GM12878 (cell line): ENCODE results near the gene FAM222B. TPM values are rescaled to one million over a fixed set of nuclear protein-coding genes. Genes with fewer than 3 reads are reported as not detected.
A peak's percentile ranks its signal among the peaks of the same experiment; 100 is the strongest.

Experiments
- BCLAF1 ChIP-seq: fragments of 450-650 bp; IDR thresholded peaks from 2 replicates; pipeline ENCODE4 v1.6.1; 2017; ENCODE audit warnings: antibody characterized with exemption, mild to moderate bottlenecking, moderate library complexity
- CEBPB ChIP-seq, 2 experiments: fragments of 150-350 bp in 1 of 2; IDR thresholded peaks; 2 replicates each; pipeline ENCODE4 v1.6.1; 2012 to 2014; ENCODE audit warnings: low read depth in 2 of 2, low read length in 2 of 2, borderline replicate concordance in 1 of 2, inconsistent platforms in 1 of 2
- CREM ChIP-seq: IDR thresholded peaks from 2 replicates; pipeline ENCODE4 v1.6.1; 2014; ENCODE audit warnings: antibody characterized with exemption, low read depth
- E2F8 ChIP-seq: fragments of 450-650 bp; IDR thresholded peaks from 2 replicates; pipeline ENCODE4 v1.6.1; 2018; ENCODE audit warnings: mild to moderate bottlenecking, low read depth, moderate library complexity; ENCODE audit not compliant: partially characterized antibody
- EED ChIP-seq: sonication (generic); IDR thresholded peaks from 2 replicates; pipeline ENCODE4 v1.6.1; 2016; ENCODE audit warnings: antibody characterized with exemption, low read depth
- ETV6 ChIP-seq, 2 experiments: fragments of 450-650 bp in 1 of 2; IDR thresholded peaks in 1 of 2; conservative IDR thresholded peaks in 1 of 2; 2 replicates each; pipeline ENCODE4 v1.6.1; 2014; ENCODE audit warnings: antibody characterized with exemption in 1 of 2, borderline replicate concordance in 1 of 2, low read depth in 1 of 2, mild to moderate bottlenecking in 1 of 2, moderate library complexity in 1 of 2
- FOXM1 ChIP-seq: IDR thresholded peaks from 2 replicates; pipeline ENCODE4 v1.6.1; 2012; ENCODE audit warnings: low read depth, mild to moderate bottlenecking, inconsistent platforms, low read length, moderate library complexity
- GATAD2B ChIP-seq: fragments of 450-650 bp; conservative IDR thresholded peaks from 2 replicates; pipeline ENCODE4 v1.6.1; 2017; ENCODE audit warnings: low read depth, mild to moderate bottlenecking, moderate library complexity
- HSF1 ChIP-seq: fragments of 150-350 bp; IDR thresholded peaks from 2 replicates; pipeline ENCODE4 v1.6.1; 2014; ENCODE audit warnings: mild to moderate bottlenecking, low read depth, low read length
- IKZF2 ChIP-seq, 2 experiments: fragments of 450-650 bp; IDR thresholded peaks; 2 replicates each; pipeline ENCODE4 v1.6.1; 2017; ENCODE audit warnings: mild to moderate bottlenecking in 2 of 2, moderate library complexity in 2 of 2
- IRF4 ChIP-seq: IDR thresholded peaks from 2 replicates; pipeline ENCODE4 v1.6.1; 2011; ENCODE audit warnings: low read depth, low read length
- JUNB ChIP-seq: IDR thresholded peaks from 2 replicates; pipeline ENCODE4 v1.6.1; 2016; ENCODE audit warnings: antibody characterized with exemption, mild to moderate bottlenecking
- NFYB ChIP-seq: IDR thresholded peaks from 2 replicates; pipeline ENCODE4 v1.6.1; 2011; ENCODE audit warnings: low read depth, mild to moderate bottlenecking, low read length, improper control_type of control experiment, moderate library complexity; ENCODE audit not compliant: insufficient read depth
- PAX8 ChIP-seq: fragments of 450-650 bp; IDR thresholded peaks from 2 replicates; pipeline ENCODE4 v1.6.1; 2017; ENCODE audit warnings: mild to moderate bottlenecking, moderate library complexity
- RBBP5 ChIP-seq: fragments of 200-600 bp; sonication (generic); conservative IDR thresholded peaks from 2 replicates; pipeline ENCODE4 v1.6.1; 2016
- RELB ChIP-seq: fragments of 450-650 bp; IDR thresholded peaks from 2 replicates; pipeline ENCODE4 v1.6.1; 2017; ENCODE audit warnings: low read depth, mild to moderate bottlenecking, moderate library complexity
- SMAD1 ChIP-seq: fragments of 450-650 bp; IDR thresholded peaks from 2 replicates; pipeline ENCODE4 v1.6.1; 2018; ENCODE audit warnings: mild to moderate bottlenecking, low read depth; ENCODE audit not compliant: partially characterized antibody
- SMARCA5 ChIP-seq: fragments of 450-650 bp; IDR thresholded peaks from 2 replicates; pipeline ENCODE4 v1.6.1; 2017; ENCODE audit warnings: mild to moderate bottlenecking
- SREBF1 ChIP-seq: IDR thresholded peaks from 2 replicates; pipeline ENCODE4 v1.6.1; 2012; ENCODE audit warnings: mild to moderate bottlenecking, low read length
- SREBF2 ChIP-seq: IDR thresholded peaks from 2 replicates; pipeline ENCODE4 v1.6.1; 2012; ENCODE audit warnings: mild to moderate bottlenecking, low read length
- TARDBP ChIP-seq: IDR thresholded peaks from 2 replicates; pipeline ENCODE4 v1.6.1; 2016; ENCODE audit warnings: borderline replicate concordance
- ZZZ3 ChIP-seq: IDR thresholded peaks from 2 replicates; pipeline ENCODE4 v1.6.1; 2011; ENCODE audit warnings: low read depth; ENCODE audit not compliant: control insufficient read depth, insufficient read length
- polyA plus RNA-seq, 11 experiments: library from polyadenylated mRNA; depleted of rRNA in 4 of 11; unstranded in 6 of 11; stranded (reverse) in 5 of 11; fragments of >200 nt; fragmentation: Nextera tagmentation in 4 of 11; fragmentation: Illumina TruSeq in 1 of 11; extraction: Ambion mirVana in 4 of 11; extraction: Trizol in 1 of 11; gene quantifications; 1 replicate in 1 of 11; 2 replicates in 10 of 11; pipeline versions ENCODE4 v1.2.1 to v1.2.3, GENCODE V29; 2011 to 2016; ENCODE audit warnings: inconsistent platforms in 2 of 11, missing spikeins in 2 of 11, low read depth in 1 of 11
- total RNA-seq, 4 experiments: library from RNA; depleted of rRNA in 3 of 4; stranded (reverse); fragments of >200 nt in 3 of 4; fragmentation: Illumina TruSeq in 1 of 4; extraction: Trizol in 1 of 4; gene quantifications; 2 replicates each; pipeline versions ENCODE4 v1.2.1 to v1.2.3, GENCODE V29; 2013 to 2021

The FAM222B gene
- total and polyA plus RNA-seq, 10 of the 15 experiments (the other 5 are each of a cell fraction or from before 2014, with no cell fraction given), result 2.8 to 18.3 (median 6.4) TPM

GRCh38 chr17:28738680-28739384 is 103.8 kb downstream of the FAM222B start (continued):
- TF ChIP-seq BCLAF1 (no peak), IRF4 (0 out of 2 replicates have a peak, but pooled peaks have one; percentile 13), TARDBP (no peak), RBBP5 (no peak), SMARCA5 (no peak), GATAD2B (no peak), SREBF2 (no peak), EED (peak; percentile 95), CEBPB (IDR thresholded peaks at IDR 0.05; ENCODE audit: borderline replicate concordance in 1 of 2, low read depth in 2 of 2, low read length in 2 of 2) (no peak), IKZF2 (IDR thresholded peaks at IDR 0.05) (peak; percentile 88 to 90), ZZZ3 (no peak), SREBF1 (no peak), JUNB (peak; percentile 43), NFYB (no peak), HSF1 (no peak), FOXM1 (no peak), E2F8 (no peak), RELB (peak; percentile 84), CREM (peak; percentile 79), ETV6 (conservative IDR thresholded peaks at IDR 0.05 in 1 of 2, IDR thresholded peaks at IDR 0.05 in 1 of 2; ENCODE audit: borderline replicate concordance in 1 of 2, low read depth in 1 of 2) (peak in 1 of 2 experiments; percentile 63; a peak in 2 of 4 replicates), PAX8 (no peak), SMAD1 (no peak)
